A673 (cell line): ENCODE data around the gene FAHD2B. TPM values are rescaled to one million over a fixed set of nuclear protein-coding genes. Genes with fewer than 3 reads are reported as not detected.
A peak's percentile ranks its signal among the peaks of the same experiment; 100 is the strongest.
"Not testable (repeated sequence)": the region's sequence is repeated elsewhere in the genome, so short reads cannot be mapped to it uniquely, and the experiment has no call there.

Experiments used
- Bru-seq: library from RNA; stranded (reverse); fragments of 400-500 nt; gene quantifications from one replicate; lab custom pipeline; 2021; lab: Mats Ljungman, UMichigan
- BruChase-seq, 2 experiments: library from RNA; stranded (reverse); fragments of 400-500 nt; gene quantifications; one replicate each; lab custom pipeline; 2021; lab: Mats Ljungman, UMichigan
- BruUV-seq: library from RNA; stranded (reverse); fragments of 400-500 nt; replicated peaks from 2 replicates; lab custom pipeline; 2021; lab: Mats Ljungman, UMichigan
- CTCF ChIA-PET: fragments of 300-600 bp; sonication (Branson Sonifier 250); formaldehyde crosslinking; loops from one replicate; lab custom pipeline; 2022; ENCODE audit warnings: antibody characterized with exemption; lab: Charles Lee
- POLR2A ChIA-PET: fragments of 300-600 bp; sonication (Branson Sonifier 250); formaldehyde crosslinking; loops from one replicate; lab custom pipeline; 2022; ENCODE audit warnings: antibody characterized with exemption; ENCODE audit not compliant: low non-redundant PET; lab: Charles Lee
- DNase-seq: peaks from one replicate; pipeline ENCODE4 v3.0.0-alpha.2; 2015; ENCODE audit warnings: low spot score
- H3K27ac ChIP-seq: fragments of 200-600 bp; sonication (generic); 2 replicates; pipeline ENCODE4 v1.5.1; 2016; ENCODE audit warnings: mixed run types, low read depth, mild to moderate bottlenecking, mixed read lengths, antibody characterized with exemption, low read length; ENCODE audit not compliant: poor library complexity, severe bottlenecking
- H3K27me3 ChIP-seq: fragments of 200-600 bp; sonication (generic); replicated peaks from 2 replicates; pipeline ENCODE4 v1.6.1; 2017; ENCODE audit warnings: mixed run types, low read depth, mild to moderate bottlenecking, mixed read lengths, antibody characterized with exemption, low read length; ENCODE audit not compliant: insufficient read depth, poor library complexity
- H3K36me3 ChIP-seq: fragments of 200-600 bp; sonication (generic); 2 replicates; pipeline ENCODE4 v1.6.1; 2016; ENCODE audit warnings: mixed run types, mild to moderate bottlenecking, mixed read lengths, antibody characterized with exemption, low read length; ENCODE audit not compliant: insufficient read depth, poor library complexity, severe bottlenecking
- H3K4me1 ChIP-seq: fragments of 200-600 bp; sonication (generic); 2 replicates; pipeline ENCODE4 v1.6.1; 2017; ENCODE audit warnings: mixed run types, mild to moderate bottlenecking, mixed read lengths, antibody characterized with exemption, low read length; ENCODE audit not compliant: insufficient read depth, poor library complexity, severe bottlenecking
- H3K4me3 ChIP-seq: fragments of 200-600 bp; sonication (generic); 2 replicates; pipeline ENCODE4 v1.5.1; 2016; ENCODE audit warnings: low read depth, mixed run types, mild to moderate bottlenecking, mixed read lengths, low read length; ENCODE audit not compliant: poor library complexity, severe bottlenecking
- H3K9me3 ChIP-seq: fragments of 200-600 bp; sonication (generic); 2 replicates; pipeline ENCODE4 v1.6.1; 2016; ENCODE audit warnings: mixed run types, low read depth, mild to moderate bottlenecking, mixed read lengths, antibody characterized with exemption, low read length; ENCODE audit not compliant: poor library complexity, severe bottlenecking
- intact Hi-C: fragments of 100-400 bp; cut with micrococcal nuclease; formaldehyde crosslinking; loops from one replicate; pipeline ENCODE4 v1.10.0; 2022; ENCODE audit not compliant: unreplicated experiment
- long read RNA-seq: library from polyadenylated mRNA; stranded (forward); transcript quantifications from one replicate; pipeline ENCODE4 v2.0.0, GENCODE V29; 2022
- total RNA-seq: library from RNA; stranded (reverse); gene quantifications from 2 replicates; pipeline ENCODE4 v1.2.3, GENCODE V29; 2021

The FAHD2B gene, protein sequence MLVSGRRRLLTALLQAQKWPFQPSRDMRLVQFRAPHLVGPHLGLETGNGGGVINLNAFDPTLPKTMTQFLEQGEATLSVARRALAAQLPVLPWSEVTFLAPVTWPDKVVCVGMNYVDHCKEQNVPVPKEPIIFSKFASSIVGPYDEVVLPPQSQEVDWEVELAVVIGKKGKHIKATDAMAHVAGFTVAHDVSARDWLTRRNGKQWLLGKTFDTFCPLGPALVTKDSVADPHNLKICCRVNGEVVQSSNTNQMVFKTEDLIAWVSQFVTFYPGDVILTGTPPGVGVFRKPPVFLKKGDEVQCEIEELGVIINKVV
- total RNA-seq (6.3 and 9.0 TPM in 2 replicates), Bru-seq, nascent RNA (percentile 41 among the genes with signal in this experiment), BruChase-seq, experiment 1, labeled RNA remaining after a 2-hour chase (percentile 41 among the genes with signal in this experiment), BruChase-seq, experiment 2, labeled RNA remaining after a 6-hour chase (percentile 29 among the genes with signal in this experiment)
- long read RNA-seq, transcript FAHD2B-201 (8 exons, 1,305 nt), result minor isoform, 5 of 13 reads
- long read RNA-seq, transcript FAHD2B-202 (9 exons, 1,388 nt), result major isoform, 6 of 13 reads
- long read RNA-seq, partial matches to known transcripts, result 1 of 13 reads
- long read RNA-seq, other reads (novel, unspliced or antisense), result 1 of 13 reads

- H3K36me3 ChIP-seq, CTCF ChIA-PET, H3K27ac ChIP-seq, H3K4me1 ChIP-seq, intact Hi-C loops, H3K9me3 ChIP-seq, BruUV-seq, H3K27me3 ChIP-seq, POLR2A ChIA-PET: not testable (repeated sequence)
- H3K4me3 ChIP-seq, result peak within 1 kb of the TSS; percentile 32
- peak; percentile 68 for DNase-seq
Observed at GRCh38 chr2:97094772-97095611, at the start of gene FAHD2B. FAHD2B (minus strand) TSS chr2:97094882; CDS start chr2:97091706, 3,176 bp downstream.

DNA sequence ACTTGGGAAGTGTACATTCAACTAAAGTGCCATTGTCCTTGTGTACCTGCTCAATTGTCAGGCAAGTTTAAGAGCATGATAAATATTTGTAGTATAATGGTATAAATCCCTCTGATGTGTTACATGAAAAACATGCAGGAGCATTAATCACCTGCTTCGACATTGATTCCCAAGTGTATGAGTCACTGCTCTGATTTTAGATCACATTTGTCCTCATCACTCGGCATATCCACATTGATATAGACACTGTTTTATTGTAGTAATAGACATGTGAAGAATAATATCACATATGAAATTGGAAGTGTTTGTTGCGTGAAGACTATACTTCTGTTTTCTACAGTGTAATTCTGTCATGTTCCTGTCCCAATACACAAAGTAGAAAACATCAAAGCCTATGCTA, 49.3 kb upstream of the FAHD2B start:
- intact Hi-C loops, H3K36me3 ChIP-seq, H3K27ac ChIP-seq, CTCF ChIA-PET, H3K4me3 ChIP-seq, H3K27me3 ChIP-seq, BruUV-seq, H3K9me3 ChIP-seq, POLR2A ChIA-PET, DNase-seq, H3K4me1 ChIP-seq: not testable (repeated sequence)

GRCh38 chr2:97129090-97129489, 34.4 kb upstream of the FAHD2B start:
- intact Hi-C loops, BruUV-seq, H3K27ac ChIP-seq, CTCF ChIA-PET, POLR2A ChIA-PET, H3K4me1 ChIP-seq, H3K36me3 ChIP-seq, H3K9me3 ChIP-seq, DNase-seq, H3K4me3 ChIP-seq, H3K27me3 ChIP-seq: not testable (repeated sequence)

GRCh38 chr2:97113882-97114255, 19.2 kb upstream of the FAHD2B start:
- POLR2A ChIA-PET, H3K36me3 ChIP-seq, H3K4me1 ChIP-seq, H3K9me3 ChIP-seq, CTCF ChIA-PET, BruUV-seq, H3K27me3 ChIP-seq, DNase-seq: not testable (repeated sequence)
- H3K27ac ChIP-seq, result peak overlapping the region; percentile 68
- intact Hi-C loops, result loop anchor here (2.0 to 5.0 kb wide), 3 partner anchors 102 to 257 kb away; partner anchors contain the start of gene ANKRD39
- H3K4me3 ChIP-seq, result peak overlapping the region; percentile 61
